Measurements from ENCODE around the gene NRIP3.

DNA sequence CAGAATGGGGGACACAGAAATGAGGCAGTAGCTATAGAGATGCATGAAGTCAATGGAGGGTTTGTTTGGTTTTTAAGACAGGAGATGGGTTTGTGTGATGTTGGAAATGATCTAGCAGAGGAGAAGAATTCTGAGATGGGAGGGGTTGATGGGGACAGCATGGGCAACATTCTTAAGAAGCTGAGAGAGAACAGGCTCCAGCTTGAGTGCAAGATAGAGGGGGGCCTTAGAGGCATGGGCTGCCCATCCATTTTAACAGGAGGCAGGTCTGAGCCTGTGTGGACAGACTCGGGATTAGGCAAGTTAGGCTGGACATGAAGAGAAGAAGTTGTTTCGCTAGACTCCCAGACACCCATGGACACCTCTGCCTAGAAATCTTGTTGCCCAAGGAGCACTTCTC, 37.9 kb upstream of the NRIP3 start:
- TF ChIP-seq, protein P1, sequence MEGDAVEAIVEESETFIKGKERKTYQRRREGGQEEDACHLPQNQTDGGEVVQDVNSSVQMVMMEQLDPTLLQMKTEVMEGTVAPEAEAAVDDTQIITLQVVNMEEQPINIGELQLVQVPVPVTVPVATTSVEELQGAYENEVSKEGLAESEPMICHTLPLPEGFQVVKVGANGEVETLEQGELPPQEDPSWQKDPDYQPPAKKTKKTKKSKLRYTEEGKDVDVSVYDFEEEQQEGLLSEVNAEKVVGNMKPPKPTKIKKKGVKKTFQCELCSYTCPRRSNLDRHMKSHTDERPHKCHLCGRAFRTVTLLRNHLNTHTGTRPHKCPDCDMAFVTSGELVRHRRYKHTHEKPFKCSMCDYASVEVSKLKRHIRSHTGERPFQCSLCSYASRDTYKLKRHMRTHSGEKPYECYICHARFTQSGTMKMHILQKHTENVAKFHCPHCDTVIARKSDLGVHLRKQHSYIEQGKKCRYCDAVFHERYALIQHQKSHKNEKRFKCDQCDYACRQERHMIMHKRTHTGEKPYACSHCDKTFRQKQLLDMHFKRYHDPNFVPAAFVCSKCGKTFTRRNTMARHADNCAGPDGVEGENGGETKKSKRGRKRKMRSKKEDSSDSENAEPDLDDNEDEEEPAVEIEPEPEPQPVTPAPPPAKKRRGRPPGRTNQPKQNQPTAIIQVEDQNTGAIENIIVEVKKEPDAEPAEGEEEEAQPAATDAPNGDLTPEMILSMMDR (IDR thresholded peaks at IDR 0.05) = no peak
- TF ChIP-seq POLR2A (IDR thresholded peaks at IDR 0.05) = no peak
